HCT116 (cell line): ENCODE results near the gene BTBD6.

Experiments used
- CTCF ChIP-seq, 3 experiments: fragments of 200-600 bp in 1 of 3; sonication (generic) in 1 of 3; IDR thresholded peaks in 2 of 3; conservative IDR thresholded peaks in 1 of 3; 2 replicates each; pipeline ENCODE4 v1.5.1; 2012 to 2017; ENCODE audit warnings: low read depth in 2 of 3, low read length in 2 of 3, antibody characterized with exemption in 1 of 3, borderline replicate concordance in 1 of 3, control low read depth in 1 of 3, mild to moderate bottlenecking in 1 of 3, mixed read lengths in 1 of 3, mixed run types in 1 of 3, moderate library complexity in 1 of 3; ENCODE audit not compliant: insufficient read depth in 1 of 3
- EZH2 ChIP-seq: fragments of 200-600 bp; sonication (generic); IDR thresholded peaks from 2 replicates; pipeline ENCODE4 v1.6.1; 2017; ENCODE audit warnings: antibody characterized with exemption, mixed run types
- EZH2phosphoT487 ChIP-seq: fragments of 200-600 bp; IDR thresholded peaks from 2 replicates; pipeline ENCODE4 v1.6.1; 2018; ENCODE audit warnings: antibody characterized with exemption, borderline replicate concordance
- JUND ChIP-seq: IDR thresholded peaks from 2 replicates; pipeline ENCODE4 v1.6.1; 2012
- POLR2A ChIP-seq: IDR thresholded peaks from 2 replicates; pipeline ENCODE4 v1.7.0; 2011; ENCODE audit warnings: borderline replicate concordance; ENCODE audit not compliant: insufficient read depth, insufficient read length; ENCODE audit errors: extremely low read depth
- POLR2AphosphoS5 ChIP-seq: IDR thresholded peaks from 2 replicates; pipeline ENCODE4 v1.6.1; 2011; ENCODE audit warnings: mild to moderate bottlenecking, low read depth, low read length, moderate library complexity
- RAD21 ChIP-seq: IDR thresholded peaks from 2 replicates; pipeline ENCODE4 v1.6.1; 2012; ENCODE audit warnings: low read depth, mild to moderate bottlenecking
- SP1 ChIP-seq: IDR thresholded peaks from 2 replicates; pipeline ENCODE4 v1.6.1; 2012; ENCODE audit warnings: low read depth
- SRF ChIP-seq: IDR thresholded peaks from 2 replicates; pipeline ENCODE4 v1.6.1; 2012; ENCODE audit warnings: low read depth
- YY1 ChIP-seq: IDR thresholded peaks from 2 replicates; pipeline ENCODE4 v1.6.1; 2011; ENCODE audit warnings: low read length, low read depth, moderate library complexity, mild to moderate bottlenecking; ENCODE audit not compliant: insufficient replicate concordance; ENCODE audit errors: extremely low read depth
- ZNF274 ChIP-seq: fragments of 200-500 bp; sonication (Bioruptor generic); IDR thresholded peaks from 2 replicates; pipeline ENCODE4 v1.6.1; 2014; ENCODE audit warnings: mild to moderate bottlenecking, low read depth, low read length, inconsistent platforms
- TF ChIP-seq, protein P1 (sequence below): IDR thresholded peaks from 2 replicates; pipeline ENCODE4 v1.6.1; 2012
- TF ChIP-seq, protein P2 (sequence below): IDR thresholded peaks from 2 replicates; pipeline ENCODE4 v1.6.1; 2012; ENCODE audit warnings: low read depth

- TF ChIP-seq YY1, result no peak
- no peak for TF ChIP-seq CTCF (IDR thresholded peaks at IDR 0.05 in 2 of 3, conservative IDR thresholded peaks at IDR 0.05 in 1 of 3; ENCODE audit: borderline replicate concordance in 1 of 3, insufficient read depth in 1 of 3, low read depth in 2 of 3, low read length in 2 of 3)
- TF ChIP-seq POLR2A, result no peak
- no peak for TF ChIP-seq POLR2AphosphoS5
- TF ChIP-seq, protein P1, sequence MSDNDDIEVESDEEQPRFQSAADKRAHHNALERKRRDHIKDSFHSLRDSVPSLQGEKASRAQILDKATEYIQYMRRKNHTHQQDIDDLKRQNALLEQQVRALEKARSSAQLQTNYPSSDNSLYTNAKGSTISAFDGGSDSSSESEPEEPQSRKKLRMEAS, result no peak
- no peak for TF ChIP-seq RAD21
- TF ChIP-seq, protein P2, sequence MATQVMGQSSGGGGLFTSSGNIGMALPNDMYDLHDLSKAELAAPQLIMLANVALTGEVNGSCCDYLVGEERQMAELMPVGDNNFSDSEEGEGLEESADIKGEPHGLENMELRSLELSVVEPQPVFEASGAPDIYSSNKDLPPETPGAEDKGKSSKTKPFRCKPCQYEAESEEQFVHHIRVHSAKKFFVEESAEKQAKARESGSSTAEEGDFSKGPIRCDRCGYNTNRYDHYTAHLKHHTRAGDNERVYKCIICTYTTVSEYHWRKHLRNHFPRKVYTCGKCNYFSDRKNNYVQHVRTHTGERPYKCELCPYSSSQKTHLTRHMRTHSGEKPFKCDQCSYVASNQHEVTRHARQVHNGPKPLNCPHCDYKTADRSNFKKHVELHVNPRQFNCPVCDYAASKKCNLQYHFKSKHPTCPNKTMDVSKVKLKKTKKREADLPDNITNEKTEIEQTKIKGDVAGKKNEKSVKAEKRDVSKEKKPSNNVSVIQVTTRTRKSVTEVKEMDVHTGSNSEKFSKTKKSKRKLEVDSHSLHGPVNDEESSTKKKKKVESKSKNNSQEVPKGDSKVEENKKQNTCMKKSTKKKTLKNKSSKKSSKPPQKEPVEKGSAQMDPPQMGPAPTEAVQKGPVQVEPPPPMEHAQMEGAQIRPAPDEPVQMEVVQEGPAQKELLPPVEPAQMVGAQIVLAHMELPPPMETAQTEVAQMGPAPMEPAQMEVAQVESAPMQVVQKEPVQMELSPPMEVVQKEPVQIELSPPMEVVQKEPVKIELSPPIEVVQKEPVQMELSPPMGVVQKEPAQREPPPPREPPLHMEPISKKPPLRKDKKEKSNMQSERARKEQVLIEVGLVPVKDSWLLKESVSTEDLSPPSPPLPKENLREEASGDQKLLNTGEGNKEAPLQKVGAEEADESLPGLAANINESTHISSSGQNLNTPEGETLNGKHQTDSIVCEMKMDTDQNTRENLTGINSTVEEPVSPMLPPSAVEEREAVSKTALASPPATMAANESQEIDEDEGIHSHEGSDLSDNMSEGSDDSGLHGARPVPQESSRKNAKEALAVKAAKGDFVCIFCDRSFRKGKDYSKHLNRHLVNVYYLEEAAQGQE, result no peak
- TF ChIP-seq SRF, result no peak
- TF ChIP-seq ZNF274, result no peak
- TF ChIP-seq EZH2phosphoT487, result no peak
- TF ChIP-seq SP1, result no peak
- TF ChIP-seq JUND, result no peak
- TF ChIP-seq EZH2, result no peak
These were observed 51.6 kb downstream of the BTBD6 start for GRCh38 chr14:105299654-105300541.
